Endothelial cell of umbilical vein (primary cell): Measurements from ENCODE around the gene ROBO2. TPM values are rescaled to one million over a fixed set of nuclear protein-coding genes. Genes with fewer than 3 reads are reported as not detected.

ENCODE experiments used
- BruUV-seq: library from RNA; stranded (reverse); fragments of 400-500 nt; replicated peaks from 2 replicates; lab custom pipeline; 2021; lab: Mats Ljungman, UMichigan
- CTCF ChIA-PET: fragments of 300-600, 350-600 bp; sonication (Branson Sonifier 250); formaldehyde crosslinking; loops from one replicate; lab custom pipeline; 2021; ENCODE audit warnings: antibody characterized with exemption, inconsistent platforms; lab: Charles Lee
- POLR2A ChIA-PET: fragments of 300-600, 350-600 bp; sonication (Branson Sonifier 250); formaldehyde crosslinking; loops from one replicate; lab custom pipeline; 2021; ENCODE audit warnings: antibody characterized with exemption, inconsistent platforms; lab: Charles Lee
- DNase-seq: peaks from one replicate; pipeline ENCODE4 v3.0.0-alpha.2; 2011; ENCODE audit warnings: low read depth, low spot score
- FAIRE-seq: peaks from 2 replicates; lab custom pipeline; 2011; peaks lifted over from hg19 to GRCh38; lab: Jason Lieb, UNC
- H2AFZ ChIP-seq: 2 replicates; pipeline ENCODE4 v1.6.0; 2012; ENCODE audit warnings: low read depth, low read length, control low read depth, inconsistent platforms
- H3K27ac ChIP-seq: 2 replicates; pipeline ENCODE4 v1.5.1; 2011; ENCODE audit warnings: low read depth, mild to moderate bottlenecking, control low read depth, low read length, moderate library complexity; ENCODE audit not compliant: insufficient read depth
- H3K27me3 ChIP-seq, 2 experiments: 2 replicates each; pipeline versions ENCODE4 v1.6.0 to v1.6.1; 2011; ENCODE audit warnings: low read length in 2 of 2, mixed read lengths in 1 of 2; ENCODE audit not compliant: control insufficient read depth in 2 of 2, insufficient read depth in 2 of 2
- H3K36me3 ChIP-seq, 2 experiments: 2 replicates in 1 of 2; 3 replicates in 1 of 2; pipeline ENCODE4 v1.5.1; 2011; ENCODE audit warnings: low read length in 2 of 2, mild to moderate bottlenecking in 1 of 2, moderate library complexity in 1 of 2; ENCODE audit not compliant: control insufficient read depth in 2 of 2, insufficient read depth in 2 of 2; ENCODE audit errors: extremely low read depth in 1 of 2
- H3K4me1 ChIP-seq: 3 replicates; pipeline ENCODE4 v1.5.1; 2011; ENCODE audit warnings: mild to moderate bottlenecking, low read length; ENCODE audit not compliant: control insufficient read depth, insufficient read depth; ENCODE audit errors: extremely low read depth
- H3K4me2 ChIP-seq: 2 replicates; pipeline ENCODE4 v1.6.1; 2011; ENCODE audit warnings: low read length, control low read depth, mixed read lengths; ENCODE audit not compliant: insufficient read depth
- H3K4me3 ChIP-seq, 3 experiments: fragments of 200-600 bp in 1 of 3; sonication (generic), shearing (Covaris generic) in 1 of 3; replicated peaks in 1 of 3; 2 replicates each; pipeline ENCODE4 v1.5.1; 2011 to 2016; ENCODE audit warnings: control low read depth in 3 of 3, low read length in 3 of 3, mild to moderate bottlenecking in 2 of 3, inconsistent platforms in 1 of 3, low read depth in 1 of 3, moderate library complexity in 1 of 3; ENCODE audit not compliant: insufficient read depth in 1 of 3
- H3K79me2 ChIP-seq: 2 replicates; pipeline ENCODE4 v1.6.0; 2012; ENCODE audit warnings: low read length, inconsistent platforms; ENCODE audit not compliant: control insufficient read depth, insufficient read depth
- H3K9ac ChIP-seq: replicated peaks from 2 replicates; pipeline ENCODE3; 2011; ENCODE audit warnings: low read length, control low read depth; ENCODE audit not compliant: insufficient read depth; ENCODE audit errors: extremely low read depth
- H3K9me1 ChIP-seq: replicated peaks from 3 replicates; pipeline ENCODE4 v1.6.0; 2011; ENCODE audit warnings: mild to moderate bottlenecking, low read length; ENCODE audit not compliant: control insufficient read depth, insufficient read depth; ENCODE audit errors: extremely low read depth
- H3K9me3 ChIP-seq: replicated peaks from 2 replicates; pipeline ENCODE4 v1.5.1; 2012; ENCODE audit warnings: low read length, inconsistent platforms; ENCODE audit not compliant: control insufficient read depth, insufficient read depth
- H4K20me1 ChIP-seq: replicated peaks from 2 replicates; pipeline ENCODE3; 2011; ENCODE audit warnings: mild to moderate bottlenecking, low read length; ENCODE audit not compliant: control insufficient read depth, insufficient read depth; ENCODE audit errors: extremely low read depth
- CTCF ChIP-seq, 2 donors: IDR thresholded peaks; 1 replicate in 1 of 2; 2 replicates in 1 of 2; pipeline ENCODE4 v1.5.1; 2011; ENCODE audit warnings: low read length in 2 of 2, mild to moderate bottlenecking in 2 of 2, moderate library complexity in 2 of 2, control low read depth in 1 of 2, inconsistent platforms in 1 of 2, low read depth in 1 of 2; ENCODE audit not compliant: insufficient read depth in 1 of 2; ENCODE audit errors: extremely low read depth in 1 of 2
- EZH2 ChIP-seq: IDR thresholded peaks from 2 replicates; pipeline ENCODE4 v1.6.1; 2012; ENCODE audit warnings: borderline replicate concordance, low read depth, mild to moderate bottlenecking, moderate library complexity, low read length, inconsistent platforms; ENCODE audit not compliant: severe bottlenecking
- FOS ChIP-seq: IDR thresholded peaks from 2 replicates; pipeline ENCODE4 v1.6.1; 2011; ENCODE audit warnings: mild to moderate bottlenecking, low read length, moderate library complexity, borderline replicate concordance; ENCODE audit not compliant: insufficient read depth
- GATA2 ChIP-seq: IDR thresholded peaks from 2 replicates; pipeline ENCODE4 v1.7.0; 2011; ENCODE audit warnings: low read depth, mild to moderate bottlenecking, moderate library complexity, mixed read lengths, low read length; ENCODE audit not compliant: insufficient read length, insufficient read depth
- JUN ChIP-seq: IDR thresholded peaks from 2 replicates; pipeline ENCODE4 v1.6.1; 2011; ENCODE audit warnings: borderline replicate concordance, low read depth; ENCODE audit not compliant: insufficient read length, insufficient read depth
- MAX ChIP-seq: IDR thresholded peaks from 2 replicates; pipeline ENCODE4 v1.6.1; 2011; ENCODE audit not compliant: insufficient read depth, insufficient read length
- MYC ChIP-seq: IDR thresholded peaks from one replicate; pipeline ENCODE4 v1.6.1; 2011; ENCODE audit warnings: mild to moderate bottlenecking, low read depth, low read length
- POLR2A ChIP-seq: IDR thresholded peaks from 2 replicates; pipeline ENCODE4 v1.6.1; 2012; ENCODE audit warnings: low read depth, mild to moderate bottlenecking, control low read depth, low read length
- POLR2AphosphoS5 ChIP-seq: IDR thresholded peaks from 2 replicates; pipeline ENCODE4 v1.6.1; 2012; ENCODE audit warnings: low read depth, mild to moderate bottlenecking, control low read depth, low read length, moderate library complexity; ENCODE audit not compliant: insufficient read depth
- dilution Hi-C: fragments of 300-500 bp; cut with MboI; formaldehyde crosslinking; loops from one replicate; pipeline ENCODE4 v1.15.0; 2019; ENCODE audit warnings: low sequenced_read_pairs; ENCODE audit not compliant: extremely low pct_ligation_motif_present
- intact Hi-C: fragments of 100-400 bp; cut with micrococcal nuclease; formaldehyde crosslinking; loops from one replicate; pipeline ENCODE4 v1.10.0; 2022
- polyA plus RNA-seq, 4 experiments: library from polyadenylated mRNA; depleted of rRNA in 3 of 4; stranded (reverse) in 3 of 4; unstranded in 1 of 4; fragments of >200 nt; gene quantifications; 2 replicates each; pipeline versions ENCODE4 v1.2.1 to v1.2.3, GENCODE V29; 2011 to 2012; ENCODE audit warnings: missing spikeins in 1 of 4
- total RNA-seq: library from RNA; stranded (reverse); gene quantifications from 2 replicates; pipeline ENCODE4 v1.2.3, GENCODE V29; 2021

ROBO2 gene
- total and polyA plus RNA-seq, 2 donors (not counting 3 experiments of a cell fraction or from before 2014, with no cell fraction given): not detected

GRCh38 chr3:77672016-77672415 lies 632.1 kb downstream of the ROBO2 start:
- DNase-seq (no peak), FAIRE-seq (no peak)
- peaks cover 13% of the 10 kb centered on the region for H3K4me1 ChIP-seq
- TF ChIP-seq FOS (no peak), MAX (no peak), MYC (no peak), CTCF (IDR thresholded peaks at IDR 0.05; ENCODE audit: extremely low read depth in 1 of 2, insufficient read depth in 1 of 2, low read depth in 1 of 2, low read length in 2 of 2) (no peak), POLR2A (no peak), GATA2 (no peak), EZH2 (no peak), POLR2AphosphoS5 (no peak), JUN (no peak)
- H3K27ac ChIP-seq: no peak overlapping the region
- H3K79me2 ChIP-seq: no peaks in the 10 kb centered on the region
- CTCF ChIA-PET: no interaction called here
- no peak overlapping the region for H3K4me2 ChIP-seq
- no peaks in the 10 kb centered on the region for H3K36me3 ChIP-seq
- no peaks in the 10 kb centered on the region for H3K9me1 ChIP-seq
- H3K4me3 ChIP-seq: no peak overlapping the region
- no peaks in the 10 kb centered on the region for H4K20me1 ChIP-seq
- no TSS peak for BruUV-seq
- H3K9me3 ChIP-seq: no peaks in the 10 kb centered on the region
- no peak overlapping the region for H2AFZ ChIP-seq
- intact Hi-C loops (no loop called here), dilution Hi-C loops (no loop called here)
- H3K9ac ChIP-seq: no peak overlapping the region
- H3K27me3 ChIP-seq: no peaks in the 10 kb centered on the region
- POLR2A ChIA-PET: no interaction called here
